Activated CD4-positive, alpha-beta T cell treated with anti-CD3 and anti-CD28 coated beads for 4 hours (primary cell): ENCODE data around the gene TPM1.

ENCODE experiments used
- DNase-seq, 2 donors: peaks; one replicate each; pipeline ENCODE4 v3.0.0-alpha.2; 2020

TPM1 gene

GRCh38 chr15:63057468-63058345 is 15.2 kb downstream of the TPM1 start:
- no peak for DNase-seq

- DNase-seq = no peak
Observed at GRCh38 chr15:63059075-63059474, 16.5 kb downstream of the TPM1 start.

- no peak for DNase-seq
Observed at GRCh38 chr15:63059573-63060216, 17.1 kb downstream of the TPM1 start.

GRCh38 chr15:63060699-63061098 is 18.2 kb downstream of the TPM1 start:
- DNase-seq = no peak

GRCh38 chr15:63061975-63062374 is 19.4 kb downstream of the TPM1 start:
- DNase-seq = no peak

DNA sequence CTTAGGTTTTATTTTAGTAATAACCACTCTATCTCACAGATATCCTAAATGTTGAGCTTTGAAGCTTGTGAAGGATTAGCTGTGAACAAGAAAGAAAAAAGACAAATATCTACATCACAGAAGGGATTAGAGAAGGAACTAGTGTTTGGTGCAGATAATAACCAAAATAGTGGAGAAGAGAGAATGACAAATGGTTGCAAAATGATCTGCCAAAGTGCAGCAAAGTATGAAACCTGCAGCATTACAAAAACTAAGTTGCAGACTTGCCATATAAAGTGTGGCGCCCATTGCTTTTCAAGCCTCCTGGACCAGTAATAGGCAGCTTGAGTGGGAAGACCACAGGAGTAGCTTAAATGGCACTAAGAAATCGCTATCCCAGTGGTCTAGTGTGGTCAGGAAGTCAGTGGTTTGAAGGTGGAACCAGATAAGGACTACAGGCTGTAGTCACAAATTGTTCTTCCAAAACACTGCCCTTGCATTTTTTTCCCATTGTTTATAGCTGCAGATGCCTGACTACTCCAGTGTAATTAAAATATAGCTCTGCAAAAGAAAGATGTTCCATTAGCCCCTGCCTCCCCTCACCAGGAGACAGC is 20.7 kb downstream of the TPM1 start:
- DNase-seq = no peak

DNA sequence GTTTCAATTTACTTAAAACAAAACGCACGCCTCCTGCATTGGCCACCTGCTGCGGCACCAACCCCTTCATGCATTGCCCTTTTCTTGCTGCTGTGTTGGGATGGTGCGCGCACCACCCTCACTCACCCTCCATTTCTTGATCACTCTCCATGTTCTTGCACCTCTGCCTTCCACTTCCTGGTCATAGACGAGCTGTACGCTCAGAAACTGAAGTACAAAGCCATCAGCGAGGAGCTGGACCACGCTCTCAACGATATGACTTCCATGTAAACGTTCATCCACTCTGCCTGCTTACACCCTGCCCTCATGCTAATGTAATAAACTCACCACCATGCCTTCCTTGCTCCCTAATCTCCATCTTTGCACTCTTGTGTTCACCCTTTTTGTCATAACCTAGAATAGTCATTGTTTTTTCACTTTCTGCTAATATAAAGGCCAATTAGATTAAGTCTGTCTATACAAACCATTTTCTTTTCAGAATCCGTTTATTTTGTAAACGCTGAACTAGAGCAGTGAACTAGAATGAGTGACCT is 21.4 kb downstream of the TPM1 start:
- no peak for DNase-seq

GRCh38 chr15:63065262-63066221 is 23.0 kb downstream of the TPM1 start:
- DNase-seq = no peak

- DNase-seq = no peak
Observed at GRCh38 chr15:63066272-63066671, 23.7 kb downstream of the TPM1 start.

- DNase-seq = no peak
Observed at GRCh38 chr15:63067306-63067705, 24.8 kb downstream of the TPM1 start.

DNA sequence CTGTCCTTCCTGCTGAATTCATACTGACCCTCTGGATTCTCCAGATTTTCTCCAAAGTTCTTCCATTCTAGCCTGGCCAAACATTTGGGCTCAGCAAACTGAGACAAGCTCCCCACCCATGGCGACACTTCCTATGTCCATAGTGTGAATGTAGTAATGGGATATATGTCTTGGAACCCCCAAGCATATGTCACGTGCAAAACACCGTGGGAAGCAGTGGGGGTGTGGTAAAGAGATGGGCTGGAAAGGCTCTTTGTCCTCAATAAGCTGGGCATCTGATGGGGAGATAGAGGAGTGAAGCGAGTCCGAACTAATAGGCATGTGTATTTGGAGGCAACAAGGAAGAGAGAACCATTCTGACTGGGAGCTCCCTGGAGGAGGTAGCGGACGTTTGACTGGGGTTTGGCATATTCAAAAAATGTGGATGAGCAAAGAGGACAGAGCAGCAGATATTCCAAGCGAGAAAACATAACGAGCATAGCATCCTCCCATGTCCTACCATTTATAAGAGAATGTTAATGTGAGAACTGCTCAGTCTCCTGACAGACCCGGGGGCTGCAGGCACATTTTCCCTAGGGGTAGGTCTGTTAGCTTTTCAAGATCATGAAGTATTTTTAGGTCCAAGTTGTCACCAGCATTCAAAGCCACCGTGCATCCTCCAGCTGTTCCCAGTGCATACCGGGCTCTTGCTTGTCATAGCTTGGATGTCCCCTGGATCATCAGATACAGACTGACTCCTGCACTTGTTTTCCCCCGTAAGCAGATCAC is 25.6 kb downstream of the TPM1 start:
- DNase-seq = no peak

- DNase-seq = no peak
Observed at GRCh38 chr15:63069616-63070090, 27.1 kb downstream of the TPM1 start.

DNA sequence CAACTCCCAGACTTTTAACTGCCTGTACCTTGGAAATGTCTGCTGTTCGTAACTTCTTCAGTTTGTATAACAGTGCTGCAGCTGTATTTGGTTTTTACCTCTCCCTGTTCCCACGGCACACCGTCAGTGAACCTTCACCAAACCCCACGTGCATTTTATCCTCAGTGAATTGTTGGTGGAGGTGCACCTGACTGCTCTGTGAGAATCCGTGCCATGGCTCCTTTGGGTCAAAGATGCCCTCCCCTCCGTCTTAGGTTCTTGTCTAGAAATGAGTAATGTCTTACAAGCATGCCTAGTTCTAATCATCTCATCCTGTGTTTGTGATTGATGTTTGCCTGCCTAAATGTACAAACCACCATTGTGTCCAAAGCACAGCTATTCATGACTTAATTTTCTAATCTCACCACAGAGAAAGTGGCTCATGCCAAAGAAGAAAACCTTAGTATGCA is 28.2 kb downstream of the TPM1 start:
- DNase-seq = no peak

DNA sequence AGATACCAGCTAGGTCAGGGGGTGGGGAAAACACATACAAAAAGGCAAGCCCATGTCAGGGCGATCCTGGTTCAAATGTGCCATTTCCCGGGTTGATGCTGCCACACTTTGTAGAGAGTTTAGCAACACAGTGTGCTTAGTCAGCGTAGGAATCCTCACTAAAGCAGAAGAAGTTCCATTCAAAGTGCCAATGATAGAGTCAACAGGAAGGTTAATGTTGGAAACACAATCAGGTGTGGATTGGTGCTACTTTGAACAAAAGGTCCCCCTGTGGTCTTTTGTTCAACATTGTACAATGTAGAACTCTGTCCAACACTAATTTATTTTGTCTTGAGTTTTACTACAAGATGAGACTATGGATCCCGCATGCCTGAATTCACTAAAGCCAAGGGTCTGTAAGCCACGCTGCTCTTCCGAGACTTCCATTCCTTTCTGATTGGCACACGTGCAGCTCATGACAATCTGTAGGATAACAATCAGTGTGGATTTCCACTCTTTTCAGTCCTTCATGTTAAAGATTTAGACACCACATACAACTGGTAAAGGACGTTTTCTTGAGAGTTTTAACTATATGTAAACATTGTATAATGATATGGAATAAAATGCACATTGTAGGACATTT is 28.9 kb downstream of the TPM1 start:
- DNase-seq = no peak

GRCh38 chr15:63072023-63072650 is 29.6 kb downstream of the TPM1 start:
- no peak for DNase-seq

- DNase-seq = no peak
Observed at GRCh38 chr15:63072809-63073277, 30.3 kb downstream of the TPM1 start.

DNA sequence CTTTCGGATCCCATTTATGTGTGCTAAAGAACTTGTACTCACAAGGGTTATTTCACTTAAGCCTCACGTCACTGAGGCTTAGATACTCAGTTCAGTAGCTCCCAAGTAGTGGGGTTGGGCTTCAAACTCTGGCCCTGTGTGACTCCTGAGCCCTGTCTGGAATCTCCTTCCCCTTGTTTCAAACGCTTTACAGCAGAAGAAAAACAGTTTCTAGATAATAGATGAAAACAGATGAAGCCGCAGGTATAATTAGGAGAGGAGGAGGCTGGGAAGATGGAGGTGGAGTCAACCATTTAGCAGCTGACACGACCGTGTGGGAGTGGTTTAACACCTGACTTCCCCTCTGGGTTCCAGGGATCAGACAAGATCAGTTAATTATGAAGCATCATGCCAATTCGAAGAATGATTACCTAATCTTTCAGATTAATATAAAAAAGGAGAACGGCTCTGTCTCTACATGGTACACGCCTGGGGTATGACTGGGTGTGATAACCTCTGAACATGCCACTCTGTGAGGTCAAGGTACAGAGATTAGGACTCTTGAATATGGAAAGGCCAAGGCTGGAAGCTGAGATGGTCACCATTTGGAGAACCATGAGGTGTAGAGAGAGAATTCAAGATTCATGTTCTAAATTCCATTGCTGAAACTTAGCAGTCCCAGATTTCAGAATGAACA is 31.1 kb downstream of the TPM1 start:
- no peak for DNase-seq

DNA sequence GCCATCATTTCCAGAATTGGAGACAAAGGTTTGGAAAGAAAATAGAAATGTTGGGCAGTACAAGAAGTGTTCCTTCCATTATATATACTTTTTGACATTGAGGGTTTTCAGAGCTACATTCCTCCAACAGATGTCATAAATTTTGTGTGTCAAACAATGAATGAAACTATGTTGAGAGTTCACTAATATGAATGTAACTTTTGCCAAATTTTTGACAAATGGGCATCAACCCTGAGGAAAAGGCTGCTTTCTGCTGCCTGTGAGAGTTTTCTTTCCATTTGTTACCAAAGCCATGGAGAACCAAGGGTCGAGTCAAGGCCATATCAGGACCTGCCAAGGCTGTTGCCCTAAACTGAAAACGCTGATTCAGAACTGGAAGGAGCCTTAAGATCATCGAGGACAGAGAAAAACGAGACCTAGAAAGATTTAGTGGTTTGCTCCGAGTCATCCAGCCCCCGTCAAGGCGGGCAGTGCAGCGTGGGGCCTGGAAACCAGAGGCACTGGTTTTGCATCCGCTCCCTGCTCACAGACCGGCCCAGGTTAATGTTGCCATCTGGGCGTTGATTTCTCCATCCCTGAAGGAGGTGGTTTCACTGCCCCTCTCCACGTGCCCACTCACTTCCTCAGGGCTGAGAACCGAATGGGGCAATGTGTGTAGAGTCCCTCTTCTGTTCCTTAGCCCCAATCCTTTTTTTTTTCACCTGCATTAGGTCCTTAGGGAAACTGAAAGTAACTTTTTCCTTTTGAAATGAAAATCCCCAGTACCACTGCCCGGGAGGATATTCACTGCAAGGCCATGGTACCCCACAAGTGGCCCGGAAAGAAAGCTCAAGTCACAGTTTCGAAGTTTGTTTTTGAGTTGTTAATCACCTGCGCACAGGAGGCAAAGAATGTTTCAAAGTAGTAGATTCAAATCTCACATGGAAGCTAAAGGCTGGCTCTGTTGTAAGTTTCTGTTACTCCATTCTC is 32.8 kb downstream of the TPM1 start:
- DNase-seq = no peak
